Kidney epithelial cell (primary cell): ENCODE data around the gene CLCN4. TPM values are rescaled to one million over a fixed set of nuclear protein-coding genes. Genes with fewer than 3 reads are reported as not detected.

ENCODE experiments used
- DNase-seq: peaks from one replicate; pipeline ENCODE4 v3.0.0-alpha.2; 2010; ENCODE audit warnings: low read depth
- H3K27me3 ChIP-seq: 2 replicates; pipeline ENCODE4 v1.6.0; 2011; ENCODE audit warnings: low read length; ENCODE audit not compliant: control insufficient read depth, insufficient read depth
- H3K36me3 ChIP-seq: 2 replicates; pipeline ENCODE4 v1.5.1; 2011; ENCODE audit warnings: low read length; ENCODE audit not compliant: control insufficient read depth, insufficient read depth
- H3K4me3 ChIP-seq: 2 replicates; pipeline ENCODE4 v1.5.1; 2011; ENCODE audit warnings: low read depth, mild to moderate bottlenecking, control low read depth, low read length
- CTCF ChIP-seq: IDR thresholded peaks from 2 replicates; pipeline ENCODE4 v1.5.1; 2011; ENCODE audit warnings: mild to moderate bottlenecking, moderate library complexity, low read length, control low read depth, inconsistent platforms; ENCODE audit not compliant: insufficient read depth, poor library complexity, severe bottlenecking
- total RNA-seq: library from RNA; depleted of rRNA; stranded (reverse); fragments of >200 nt; gene quantifications from 2 replicates; pipeline ENCODE4 v1.2.3, GENCODE V29; 2015

CLCN4 gene
- total RNA-seq, 1 donor from 2014 or later = 7.3 TPM

GRCh38 chrX:10165580-10166247, 8.9 kb downstream of the CLCN4 start:
- no peak for TF ChIP-seq CTCF
- no peaks in the 10 kb centered on the region for H3K36me3 ChIP-seq
- H3K27me3 ChIP-seq = no peaks in the 10 kb centered on the region
- no peak overlapping the region for H3K4me3 ChIP-seq
- no peak for DNase-seq

DNA sequence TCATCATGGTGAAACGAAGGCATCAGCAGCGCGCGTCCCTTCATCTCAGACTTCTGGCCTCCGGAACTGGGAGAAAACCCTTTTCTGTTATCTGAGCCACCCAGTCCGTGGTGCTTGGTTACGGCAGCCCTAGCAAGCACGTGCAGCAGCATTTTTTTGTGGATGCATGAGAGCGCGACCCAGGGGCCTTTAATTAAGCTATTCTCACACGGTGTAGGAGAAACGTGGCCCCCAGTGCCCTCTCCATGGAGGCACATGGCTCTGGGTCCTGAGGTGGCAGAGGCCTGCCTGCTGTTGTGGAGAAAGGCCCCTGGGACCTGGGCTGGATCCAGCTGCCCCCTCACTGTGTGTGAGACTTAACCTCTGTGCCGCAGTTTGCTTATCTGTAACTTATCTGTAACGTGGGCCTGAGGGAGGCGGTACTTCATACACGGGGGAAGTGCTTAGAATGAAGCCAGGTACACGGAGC, 9.5 kb downstream of the CLCN4 start:
- Histone ChIP-seq H3K36me3 (no peaks in the 10 kb centered on the region), H3K27me3 (no peaks in the 10 kb centered on the region), H3K4me3 (no peak overlapping the region)
- no peak for DNase-seq
- TF ChIP-seq CTCF = no peak

DNA sequence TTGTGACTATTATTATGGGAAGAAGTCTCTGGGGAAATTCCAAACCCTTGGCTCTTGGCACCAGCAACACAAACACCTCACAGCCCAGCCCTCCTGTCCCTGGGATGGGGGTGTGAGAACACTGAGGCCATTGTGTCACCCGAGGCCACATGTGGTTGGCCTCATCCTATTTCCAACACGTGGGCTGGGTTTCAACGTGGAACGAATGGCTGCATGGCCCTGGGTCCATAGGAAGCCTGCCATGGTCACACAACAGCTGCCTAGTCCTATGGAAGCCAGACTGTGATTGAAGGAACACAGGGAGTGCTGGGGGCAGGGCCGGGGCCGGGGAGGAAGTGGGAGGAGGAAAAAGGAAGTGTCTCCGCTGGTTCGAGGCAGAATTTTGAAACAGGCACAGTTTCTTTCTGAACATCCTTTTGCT, 10.0 kb downstream of the CLCN4 start:
- TF ChIP-seq CTCF = no peak
- H3K36me3 ChIP-seq = no peaks in the 10 kb centered on the region
- DNase-seq = no peak
- no peak overlapping the region for H3K4me3 ChIP-seq
- no peaks in the 10 kb centered on the region for H3K27me3 ChIP-seq

DNA sequence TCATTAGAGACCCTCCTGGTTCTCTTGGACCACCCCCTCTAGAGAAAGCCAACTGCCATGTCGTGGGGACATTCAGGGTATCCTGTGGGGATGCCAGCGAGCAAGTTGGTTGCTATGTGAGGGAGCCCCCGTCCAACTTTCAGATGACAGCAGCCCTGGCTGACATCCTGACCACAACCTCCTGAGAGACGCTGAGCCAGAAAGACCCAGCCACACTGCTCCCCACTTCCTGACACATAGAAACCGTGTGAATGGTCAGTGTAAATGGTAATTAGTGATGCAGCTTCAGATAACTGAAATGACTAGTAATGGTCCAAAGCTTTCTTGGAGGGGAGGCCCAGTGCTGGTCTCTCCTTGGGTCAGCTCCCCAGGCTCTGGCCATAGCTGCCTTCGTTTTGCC, 10.8 kb downstream of the CLCN4 start:
- no peak for DNase-seq
- no peak overlapping the region for H3K4me3 ChIP-seq
- no peaks in the 10 kb centered on the region for H3K36me3 ChIP-seq
- H3K27me3 ChIP-seq = no peaks in the 10 kb centered on the region
- TF ChIP-seq CTCF = no peak

DNA sequence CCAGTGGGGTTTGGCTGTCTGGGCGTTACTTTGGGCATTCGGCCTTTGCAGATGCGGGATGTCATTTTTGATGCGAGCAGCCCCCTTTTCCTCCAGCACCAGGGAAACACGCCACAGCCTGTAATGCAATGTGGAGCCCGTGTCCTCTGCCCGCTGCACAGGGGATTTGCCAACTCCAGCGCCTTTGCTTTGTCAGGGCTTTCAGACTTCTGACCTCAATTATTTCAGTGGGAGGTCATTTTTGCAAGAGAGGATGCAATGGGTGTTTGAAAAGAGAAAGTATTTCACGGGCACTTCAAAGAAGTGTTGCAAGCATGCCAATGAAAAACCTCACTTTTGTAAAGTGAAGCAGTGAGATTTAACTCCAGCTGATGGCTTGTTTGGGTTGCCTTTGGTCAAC, 11.5 kb downstream of the CLCN4 start:
- Histone ChIP-seq H3K4me3 (no peak overlapping the region), H3K36me3 (no peaks in the 10 kb centered on the region), H3K27me3 (no peaks in the 10 kb centered on the region)
- no peak for TF ChIP-seq CTCF
- DNase-seq = no peak

GRCh38 chrX:10169175-10169574, 12.4 kb downstream of the CLCN4 start:
- no peak for TF ChIP-seq CTCF
- Histone ChIP-seq H3K36me3 (no peaks in the 10 kb centered on the region), H3K4me3 (no peak overlapping the region), H3K27me3 (no peaks in the 10 kb centered on the region)
- DNase-seq = no peak
